ENCODE data around the gene UMODL1. TPM values are rescaled to one million over a fixed set of nuclear protein-coding genes. Genes with fewer than 3 reads are reported as not detected.

The UMODL1 gene
- total RNA-seq, 1 experiment from 2014 or later = 0.18 TPM

DNA sequence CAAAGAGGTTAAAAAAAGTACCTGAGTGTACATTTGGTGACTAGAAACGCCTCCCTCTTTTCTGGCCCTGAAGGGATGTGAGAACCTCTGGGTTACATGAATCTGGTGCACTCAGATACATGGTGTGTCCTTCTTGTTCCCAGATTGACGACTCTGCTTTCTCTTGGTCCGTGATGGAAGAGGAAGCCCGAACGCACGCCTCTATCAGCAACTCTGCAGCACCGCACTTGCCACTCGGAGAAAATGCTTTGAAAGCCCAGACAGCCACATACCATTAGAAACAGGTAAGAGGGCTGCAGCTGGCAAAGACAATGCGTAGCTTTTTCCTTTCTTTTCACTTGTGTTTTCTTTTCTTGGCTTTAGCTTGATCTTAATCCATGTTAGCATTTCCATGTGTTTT, 39.9 kb upstream of the UMODL1 start:
- Histone ChIP-seq H3K27me3 (ENCODE audit: control insufficient read depth, insufficient read depth, low read length) (no peaks in the 10 kb centered on the region), H3K4me3 (ENCODE audit: low read depth in 2 of 2, low read length in 2 of 2) (no peak overlapping the region), H3K9me3 (ENCODE audit: control insufficient read depth, insufficient read depth, low read depth, low read length) (no peaks in the 10 kb centered on the region), H3K27ac (ENCODE audit: low read length) (no peak overlapping the region), H3K36me3 (ENCODE audit: control insufficient read depth, insufficient read depth, low read length) (no peaks in the 10 kb centered on the region), H3K4me1 (ENCODE audit: control insufficient read depth, insufficient read depth, low read length) (no peaks in the 10 kb centered on the region)
- intact Hi-C loops (cut with micrococcal nuclease; ENCODE audit: unreplicated experiment) = loop anchor here (10.0 kb wide), 1 partner anchor 74 kb away; no protein-coding TSS in a partner anchor
- no peak for TF ChIP-seq SIN3A (IDR thresholded peaks at IDR 0.05; ENCODE audit: borderline replicate concordance, insufficient read depth, low read depth, low read length)
- no peak for TF ChIP-seq TCF7L2 (IDR thresholded peaks at IDR 0.05; ENCODE audit: low read depth, low read length)
- TF ChIP-seq, protein P1, sequence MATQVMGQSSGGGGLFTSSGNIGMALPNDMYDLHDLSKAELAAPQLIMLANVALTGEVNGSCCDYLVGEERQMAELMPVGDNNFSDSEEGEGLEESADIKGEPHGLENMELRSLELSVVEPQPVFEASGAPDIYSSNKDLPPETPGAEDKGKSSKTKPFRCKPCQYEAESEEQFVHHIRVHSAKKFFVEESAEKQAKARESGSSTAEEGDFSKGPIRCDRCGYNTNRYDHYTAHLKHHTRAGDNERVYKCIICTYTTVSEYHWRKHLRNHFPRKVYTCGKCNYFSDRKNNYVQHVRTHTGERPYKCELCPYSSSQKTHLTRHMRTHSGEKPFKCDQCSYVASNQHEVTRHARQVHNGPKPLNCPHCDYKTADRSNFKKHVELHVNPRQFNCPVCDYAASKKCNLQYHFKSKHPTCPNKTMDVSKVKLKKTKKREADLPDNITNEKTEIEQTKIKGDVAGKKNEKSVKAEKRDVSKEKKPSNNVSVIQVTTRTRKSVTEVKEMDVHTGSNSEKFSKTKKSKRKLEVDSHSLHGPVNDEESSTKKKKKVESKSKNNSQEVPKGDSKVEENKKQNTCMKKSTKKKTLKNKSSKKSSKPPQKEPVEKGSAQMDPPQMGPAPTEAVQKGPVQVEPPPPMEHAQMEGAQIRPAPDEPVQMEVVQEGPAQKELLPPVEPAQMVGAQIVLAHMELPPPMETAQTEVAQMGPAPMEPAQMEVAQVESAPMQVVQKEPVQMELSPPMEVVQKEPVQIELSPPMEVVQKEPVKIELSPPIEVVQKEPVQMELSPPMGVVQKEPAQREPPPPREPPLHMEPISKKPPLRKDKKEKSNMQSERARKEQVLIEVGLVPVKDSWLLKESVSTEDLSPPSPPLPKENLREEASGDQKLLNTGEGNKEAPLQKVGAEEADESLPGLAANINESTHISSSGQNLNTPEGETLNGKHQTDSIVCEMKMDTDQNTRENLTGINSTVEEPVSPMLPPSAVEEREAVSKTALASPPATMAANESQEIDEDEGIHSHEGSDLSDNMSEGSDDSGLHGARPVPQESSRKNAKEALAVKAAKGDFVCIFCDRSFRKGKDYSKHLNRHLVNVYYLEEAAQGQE (IDR thresholded peaks at IDR 0.05; ENCODE audit: insufficient read depth in 1 of 2, low read depth in 2 of 2, low read length in 1 of 2) = no peak
- TF ChIP-seq, protein P2, sequence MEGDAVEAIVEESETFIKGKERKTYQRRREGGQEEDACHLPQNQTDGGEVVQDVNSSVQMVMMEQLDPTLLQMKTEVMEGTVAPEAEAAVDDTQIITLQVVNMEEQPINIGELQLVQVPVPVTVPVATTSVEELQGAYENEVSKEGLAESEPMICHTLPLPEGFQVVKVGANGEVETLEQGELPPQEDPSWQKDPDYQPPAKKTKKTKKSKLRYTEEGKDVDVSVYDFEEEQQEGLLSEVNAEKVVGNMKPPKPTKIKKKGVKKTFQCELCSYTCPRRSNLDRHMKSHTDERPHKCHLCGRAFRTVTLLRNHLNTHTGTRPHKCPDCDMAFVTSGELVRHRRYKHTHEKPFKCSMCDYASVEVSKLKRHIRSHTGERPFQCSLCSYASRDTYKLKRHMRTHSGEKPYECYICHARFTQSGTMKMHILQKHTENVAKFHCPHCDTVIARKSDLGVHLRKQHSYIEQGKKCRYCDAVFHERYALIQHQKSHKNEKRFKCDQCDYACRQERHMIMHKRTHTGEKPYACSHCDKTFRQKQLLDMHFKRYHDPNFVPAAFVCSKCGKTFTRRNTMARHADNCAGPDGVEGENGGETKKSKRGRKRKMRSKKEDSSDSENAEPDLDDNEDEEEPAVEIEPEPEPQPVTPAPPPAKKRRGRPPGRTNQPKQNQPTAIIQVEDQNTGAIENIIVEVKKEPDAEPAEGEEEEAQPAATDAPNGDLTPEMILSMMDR (IDR thresholded peaks at IDR 0.05) = no peak
- TF ChIP-seq POLR2AphosphoS5 (IDR thresholded peaks at IDR 0.05; ENCODE audit: low read depth, low read length) = no peak
- in situ Hi-C loops (cut with HindIII; ENCODE audit: low pct_unique_long_range_greater_than_20kb, low sequenced_read_pairs) = no loop called here
- no TSS peak for BruUV-seq (replicated peaks)
- POLR2A ChIA-PET = no interaction called here
- no peak for ATAC-seq
- DNase-seq (ENCODE audit: low read depth, low spot score) = no peak
- CTCF ChIA-PET = interaction anchor here (0.9 kb wide), 1 partner anchor 77 kb away, joined by 3 read pairs; no protein-coding TSS in a partner anchor

DNA sequence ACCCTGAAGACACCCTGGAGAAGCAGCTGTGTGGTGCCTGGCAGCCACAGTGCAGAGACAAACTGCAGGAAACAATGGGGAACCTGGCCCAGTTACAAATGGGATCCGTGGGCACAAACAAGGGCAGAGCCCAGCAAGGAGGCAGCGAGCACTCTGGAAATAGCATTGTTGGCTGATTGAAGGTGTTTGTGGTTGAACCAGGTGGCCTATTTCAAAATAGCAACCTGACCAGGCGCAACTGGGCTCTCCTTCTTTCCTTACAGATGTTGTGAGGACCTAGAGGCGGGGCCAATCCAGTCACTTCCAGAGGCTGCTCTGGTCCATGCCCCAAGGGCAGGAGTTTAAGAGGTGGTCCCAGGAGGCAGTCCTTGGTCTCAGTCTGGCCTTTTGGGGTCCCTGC, 39.3 kb upstream of the UMODL1 start:
- ATAC-seq (no peak), DNase-seq (ENCODE audit: low read depth, low spot score) (no peak)
- Histone ChIP-seq H3K4me3 (ENCODE audit: low read depth in 2 of 2, low read length in 2 of 2) (no peak overlapping the region), H3K36me3 (ENCODE audit: control insufficient read depth, insufficient read depth, low read length) (no peaks in the 10 kb centered on the region), H3K9me3 (ENCODE audit: control insufficient read depth, insufficient read depth, low read depth, low read length) (no peaks in the 10 kb centered on the region), H3K27ac (ENCODE audit: low read length) (no peak overlapping the region), H3K27me3 (ENCODE audit: control insufficient read depth, insufficient read depth, low read length) (no peaks in the 10 kb centered on the region), H3K4me1 (ENCODE audit: control insufficient read depth, insufficient read depth, low read length) (no peaks in the 10 kb centered on the region)
- TF ChIP-seq, protein P2 (IDR thresholded peaks at IDR 0.05) = no peak
- TF ChIP-seq, protein P1 (IDR thresholded peaks at IDR 0.05; ENCODE audit: insufficient read depth in 1 of 2, low read depth in 2 of 2, low read length in 1 of 2) = no peak
- TF ChIP-seq TCF7L2 (IDR thresholded peaks at IDR 0.05; ENCODE audit: low read depth, low read length) (no peak), POLR2AphosphoS5 (IDR thresholded peaks at IDR 0.05; ENCODE audit: low read depth, low read length) (no peak), SIN3A (IDR thresholded peaks at IDR 0.05; ENCODE audit: borderline replicate concordance, insufficient read depth, low read depth, low read length) (no peak)
- CTCF ChIA-PET = interaction anchor here (0.9 kb wide), 1 partner anchor 76 kb away, joined by 3 read pairs; no protein-coding TSS in a partner anchor
- BruUV-seq (replicated peaks) = no TSS peak
- in situ Hi-C loops (cut with HindIII; ENCODE audit: low pct_unique_long_range_greater_than_20kb, low sequenced_read_pairs) = no loop called here
- POLR2A ChIA-PET = interaction anchor here (0.7 kb wide), 1 partner anchor 15 kb away, joined by 5 read pairs; no protein-coding TSS in a partner anchor
- intact Hi-C loops (cut with micrococcal nuclease; ENCODE audit: unreplicated experiment) = loop anchor here (10.0 kb wide), 1 partner anchor 73 kb away; no protein-coding TSS in a partner anchor
